Activated CD4-positive, alpha-beta T cell treated with anti-CD3 and anti-CD28 coated beads for 1 hour (primary cell): Measurements from ENCODE around the gene WDR45B.
"Not testable (repeated sequence)": the region's sequence is repeated elsewhere in the genome, so short reads cannot be mapped to it uniquely, and the experiment has no call there.

ENCODE experiments used
- DNase-seq: peaks from one replicate; pipeline ENCODE4 v3.0.0-alpha.2; 2020

The WDR45B gene

GRCh38 chr17:82577300-82577699 lies 70.9 kb downstream of the WDR45B start:
- no peak for DNase-seq

- not testable (repeated sequence) for DNase-seq
These were observed 72.5 kb downstream of the WDR45B start for GRCh38 chr17:82575581-82576221.

GRCh38 chr17:82574041-82574440 lies 74.2 kb downstream of the WDR45B start:
- DNase-seq, result no peak

GRCh38 chr17:82571855-82572254 lies 76.4 kb downstream of the WDR45B start:
- DNase-seq, result no peak

DNA sequence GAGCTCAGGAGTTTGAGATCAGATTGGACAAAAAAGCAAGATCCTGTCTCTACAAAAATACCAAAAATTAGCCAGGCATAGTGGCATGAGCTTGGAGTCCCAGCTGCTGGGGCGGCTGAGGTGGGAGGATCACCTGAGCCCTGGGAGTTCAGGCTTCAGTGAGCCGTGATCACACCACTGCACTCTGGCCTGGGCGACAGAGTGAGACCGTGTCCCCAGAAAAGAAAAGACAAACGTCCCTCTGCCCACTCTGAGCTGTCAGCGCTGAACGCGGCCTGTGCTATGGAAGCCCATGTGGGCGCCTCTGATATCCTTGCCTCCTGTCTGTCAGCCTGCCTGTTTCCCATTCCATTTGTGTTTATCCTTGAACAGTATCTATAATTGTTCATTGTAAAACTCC lies 78.0 kb downstream of the WDR45B start:
- no peak for DNase-seq

DNA sequence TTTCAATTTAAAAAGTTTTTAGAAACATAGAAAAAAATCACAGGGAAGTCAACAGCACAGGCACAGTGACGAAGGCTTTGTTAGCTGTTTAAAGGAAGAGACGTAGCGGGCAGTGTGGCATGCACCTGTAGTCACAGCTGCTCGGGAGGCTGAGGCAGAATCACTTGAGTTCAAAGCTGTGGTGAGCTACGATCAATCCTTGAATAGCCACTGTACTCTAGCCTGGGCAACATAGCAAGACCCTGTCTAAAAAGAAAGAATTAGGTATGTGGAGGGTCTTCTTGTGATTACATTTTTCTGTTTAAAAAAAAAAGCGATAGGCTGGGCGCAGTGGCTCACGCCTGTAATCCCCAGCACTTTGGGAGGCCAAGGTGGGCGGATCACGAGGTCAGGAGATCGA lies 78.6 kb downstream of the WDR45B start:
- DNase-seq, result no peak

DNA sequence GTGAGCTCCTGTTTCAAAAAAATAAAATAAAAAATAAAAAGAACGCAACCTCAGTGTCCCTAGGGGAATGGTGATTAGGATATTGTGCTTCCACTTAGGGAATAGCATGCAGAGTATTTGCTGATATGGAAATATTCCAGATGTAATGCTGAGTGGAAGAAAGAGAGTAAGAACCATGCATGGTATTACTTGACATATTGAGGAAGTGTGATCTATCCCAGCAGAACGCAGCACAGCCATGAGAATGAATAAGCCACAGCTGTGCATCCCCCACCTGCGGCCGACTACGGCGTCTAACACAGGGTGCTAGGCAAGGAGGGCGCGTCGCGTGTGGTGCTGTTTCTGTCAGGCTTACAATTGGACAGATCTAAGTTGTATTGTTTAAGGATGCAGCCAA lies 79.2 kb downstream of the WDR45B start:
- no peak for DNase-seq

DNA sequence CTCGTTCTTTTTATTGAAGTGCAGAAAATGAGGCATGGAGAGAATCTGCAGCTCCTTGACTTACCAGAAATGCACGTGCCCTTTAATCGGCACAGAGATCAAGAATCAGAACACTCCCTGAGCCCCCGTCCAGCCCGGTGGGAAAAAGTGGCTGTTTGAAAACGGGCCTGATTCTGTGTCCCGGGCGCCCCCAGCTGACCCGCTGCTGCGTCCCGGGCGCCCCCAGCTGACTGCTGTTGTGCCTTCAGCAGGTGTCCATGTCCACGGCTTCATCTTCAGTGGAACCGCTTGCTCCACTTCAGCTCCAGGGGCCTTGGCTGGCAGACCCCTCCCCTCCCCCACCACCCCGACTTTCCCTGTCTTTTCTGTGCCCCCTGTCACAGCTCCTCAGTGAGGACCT lies 81.0 kb downstream of the WDR45B start:
- DNase-seq, result no peak

GRCh38 chr17:82566129-82566960 lies 81.9 kb downstream of the WDR45B start:
- no peak for DNase-seq

DNA sequence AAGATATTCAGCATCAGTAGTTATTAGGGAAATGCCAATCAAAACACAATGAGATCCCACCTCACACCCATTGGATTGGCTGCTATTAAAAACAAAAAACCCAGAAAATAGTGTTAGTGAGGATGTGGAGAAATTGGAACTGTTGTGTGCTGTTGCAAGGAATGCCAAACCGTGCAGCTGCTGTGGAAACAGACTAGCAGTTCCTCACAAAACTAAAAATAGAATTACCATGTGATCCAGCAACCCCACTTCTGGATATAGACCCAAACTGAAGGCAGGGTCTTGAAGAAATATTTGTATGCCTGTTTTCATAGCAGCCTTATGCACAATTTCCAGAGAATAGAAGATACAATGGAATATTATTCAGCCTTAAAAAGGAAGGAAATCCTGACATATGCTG lies 82.7 kb downstream of the WDR45B start:
- DNase-seq, result no peak
